Right kidney (tissue), 1 donor: ENCODE data around the gene CHCT1.
"Not testable (repeated sequence)": the region's sequence is repeated elsewhere in the genome, so short reads cannot be mapped to it uniquely, and the experiment has no call there.

Source experiments
- DNase-seq: peaks from one replicate; pipeline ENCODE4 v3.0.0-alpha.2; 2016

CHCT1 gene

DNA sequence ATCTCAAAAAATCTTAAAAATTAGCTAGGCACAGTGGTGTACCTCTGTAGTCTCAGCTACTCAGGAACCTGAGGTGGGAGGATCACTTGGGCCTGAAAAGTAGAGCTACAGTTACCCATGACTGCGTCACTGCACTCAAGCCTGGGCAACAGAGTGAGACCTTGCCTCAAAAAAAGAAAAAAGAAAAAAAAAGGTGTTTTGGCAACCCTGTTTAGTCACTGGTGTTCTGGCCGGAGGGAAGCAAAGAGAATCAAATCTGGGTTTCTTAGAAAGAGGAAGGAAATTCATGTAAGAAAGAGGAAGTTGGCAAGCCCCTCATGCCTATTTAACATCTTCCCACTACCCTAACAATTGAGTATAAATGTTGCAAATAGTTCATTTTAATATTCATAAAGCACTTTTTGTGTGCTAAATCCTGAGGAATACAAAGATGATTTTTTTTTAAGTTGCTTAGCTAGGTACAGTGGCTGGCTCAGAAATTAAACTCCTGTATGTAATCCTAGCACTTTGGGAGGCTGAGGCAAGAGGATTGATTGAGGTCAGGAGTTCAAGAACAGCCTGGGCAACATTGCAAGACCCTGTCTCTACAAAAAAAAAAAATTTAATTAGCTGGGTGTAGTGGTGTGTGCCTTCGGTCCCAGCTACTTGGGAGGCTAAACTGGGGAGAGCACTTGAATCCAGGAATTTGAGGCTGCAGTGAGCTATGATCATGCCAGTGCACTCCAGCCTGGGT, 23.9 kb upstream of the CHCT1 start:
- DNase-seq = no peak

DNA sequence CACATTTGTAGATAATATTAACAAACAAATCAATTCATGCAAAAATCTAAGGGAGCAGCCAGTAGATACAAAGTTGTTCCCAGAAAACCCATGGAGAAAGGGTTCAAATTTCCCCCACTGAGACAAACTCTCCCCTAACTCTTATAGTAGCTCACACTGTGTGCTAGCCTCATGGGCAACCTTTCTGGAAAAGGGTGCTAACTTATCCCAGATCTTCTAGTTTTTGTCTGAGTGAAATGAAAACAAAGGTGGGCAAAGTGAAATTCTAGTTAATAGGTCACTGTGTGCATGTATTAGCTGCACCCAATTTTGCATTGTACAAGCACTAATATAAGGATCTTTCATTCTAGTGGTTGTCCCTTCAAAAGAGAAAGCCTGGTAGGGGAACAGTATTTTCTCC, 20.5 kb upstream of the CHCT1 start:
- DNase-seq = no peak

DNA sequence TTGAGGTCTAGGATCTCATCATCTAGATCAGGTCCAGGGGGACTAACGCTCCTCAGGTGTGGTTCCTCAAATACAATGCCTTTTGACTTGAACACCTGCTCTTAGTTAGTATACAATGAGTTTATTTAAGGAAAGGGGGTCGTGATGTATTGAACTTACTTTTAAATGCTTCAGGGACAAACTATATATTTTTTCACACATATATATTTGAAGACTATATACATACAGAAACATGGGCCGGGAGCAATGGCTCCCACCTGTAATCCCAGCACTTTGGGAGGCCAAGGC, 18.8 kb upstream of the CHCT1 start:
- DNase-seq = no peak

DNA sequence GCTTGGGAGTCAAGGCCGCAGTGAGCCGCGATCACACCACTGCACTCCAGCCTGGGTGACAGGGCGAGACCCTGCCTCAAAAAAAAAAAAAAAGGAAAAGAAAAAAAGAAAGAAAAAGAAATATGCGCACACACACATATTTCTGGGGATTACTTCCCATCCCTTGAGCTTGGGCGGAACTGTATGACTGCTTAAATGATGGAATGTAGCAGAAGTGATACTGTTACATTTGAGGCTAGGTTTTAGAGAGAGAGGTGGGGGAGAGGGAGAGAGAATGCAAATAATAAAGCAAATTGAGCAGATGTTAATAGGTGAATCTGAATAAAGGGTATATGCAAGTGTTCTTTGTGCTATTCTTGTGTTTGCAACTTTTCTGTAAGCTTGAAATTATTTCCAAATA, 18.3 kb upstream of the CHCT1 start:
- no peak for DNase-seq

DNA sequence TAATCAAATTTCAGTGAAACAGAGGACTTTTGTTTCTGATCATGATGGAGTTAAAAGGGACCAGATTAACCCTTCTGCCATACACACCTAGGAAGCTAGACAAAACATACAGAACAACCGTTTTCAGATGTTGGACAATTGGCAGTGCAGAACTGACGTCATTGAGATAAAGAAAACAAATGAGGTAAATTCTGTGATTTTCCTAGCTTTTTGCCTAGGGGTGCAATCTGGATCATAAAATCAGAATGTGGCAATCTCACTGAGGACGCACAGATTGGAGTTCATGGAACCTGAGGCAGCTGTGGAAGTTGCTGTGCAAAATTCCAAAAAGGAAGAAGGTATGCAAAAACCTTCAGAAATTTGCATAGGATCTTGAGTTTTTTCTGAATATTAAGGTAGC, 15.4 kb upstream of the CHCT1 start:
- no peak for DNase-seq

DNA sequence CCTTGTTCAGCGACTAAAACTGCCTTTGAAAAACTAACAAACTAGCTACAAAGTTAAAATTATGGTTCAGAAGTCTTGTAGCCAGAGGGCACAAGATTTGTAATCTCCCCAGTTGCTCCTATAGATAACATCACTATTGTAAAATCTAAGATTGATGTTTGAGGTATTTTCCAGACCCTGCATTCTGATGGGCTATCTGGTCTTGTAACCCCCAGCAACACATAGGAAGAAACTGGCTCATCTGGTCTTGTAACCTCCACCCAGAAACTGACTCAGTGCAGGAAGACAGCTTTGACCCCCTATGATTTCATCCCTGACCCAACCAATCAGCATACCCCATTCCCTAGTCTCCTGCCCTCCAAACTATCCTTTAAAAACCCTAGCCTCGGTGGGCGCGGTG, 12.3 kb upstream of the CHCT1 start:
- DNase-seq = no peak

DNA sequence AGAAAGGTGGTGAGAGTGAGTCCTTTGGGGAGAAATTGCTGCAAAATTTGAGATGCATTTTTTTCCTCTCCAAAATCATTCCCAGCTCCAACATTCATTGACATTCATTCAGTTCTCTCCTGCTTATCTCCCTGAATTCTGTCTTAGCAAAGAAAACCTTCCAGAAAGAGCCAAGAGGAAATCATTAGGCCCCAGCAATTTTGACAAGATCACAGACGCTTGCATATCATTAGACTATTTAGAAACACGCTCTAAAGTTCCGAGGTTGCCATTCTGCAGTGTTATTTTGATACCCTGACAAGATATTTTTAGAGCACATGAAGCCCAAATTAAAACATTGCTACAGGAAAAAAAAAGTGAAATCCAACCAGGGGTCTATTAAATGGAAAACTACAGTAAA, 9.6 kb upstream of the CHCT1 start:
- no peak for DNase-seq

DNA sequence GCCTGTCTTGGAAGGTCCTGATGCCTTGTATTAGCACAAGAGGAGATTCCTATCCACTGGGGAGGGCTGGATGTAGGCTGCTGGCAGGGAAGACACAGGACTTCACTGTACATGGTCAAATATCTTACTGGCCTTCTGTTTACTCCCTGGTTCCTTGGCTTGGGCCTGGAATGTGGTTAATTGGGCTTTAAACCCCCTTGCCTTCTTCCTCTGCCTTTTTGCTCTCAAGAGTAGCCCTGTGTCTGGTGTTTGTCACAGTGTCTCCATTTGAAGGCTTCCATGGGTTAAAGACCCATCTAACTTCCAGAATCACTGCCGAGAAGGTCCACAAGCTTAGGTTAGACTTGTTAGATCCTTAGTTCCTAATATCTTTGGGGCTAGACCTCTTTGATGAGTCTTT, 7.1 kb upstream of the CHCT1 start:
- DNase-seq = no peak

DNA sequence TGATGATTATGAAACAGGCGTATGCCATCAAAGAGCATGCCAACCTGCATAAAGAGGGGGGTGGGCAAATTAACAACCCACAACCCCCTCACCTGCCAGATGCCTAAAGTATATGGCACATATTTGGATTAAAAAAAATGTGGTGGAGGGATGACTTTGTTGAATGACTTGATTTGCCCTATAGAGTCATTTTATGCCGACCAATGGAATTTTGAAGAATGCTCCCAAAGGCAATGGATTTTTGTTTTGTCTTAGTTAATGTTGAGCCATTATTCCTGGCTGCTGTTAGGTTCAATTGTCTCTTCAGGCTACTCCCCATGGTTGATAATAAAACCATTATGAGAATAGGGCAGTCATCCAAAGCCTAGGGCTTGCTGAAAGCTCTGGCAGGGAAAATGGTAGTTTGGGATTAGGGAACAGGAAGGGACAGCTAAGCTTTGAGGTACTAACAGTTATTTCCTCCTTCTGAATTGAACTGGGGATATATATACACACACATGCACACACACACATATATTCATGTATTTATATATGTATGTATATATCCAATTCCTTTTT, 5.8 kb upstream of the CHCT1 start:
- DNase-seq = no peak

DNA sequence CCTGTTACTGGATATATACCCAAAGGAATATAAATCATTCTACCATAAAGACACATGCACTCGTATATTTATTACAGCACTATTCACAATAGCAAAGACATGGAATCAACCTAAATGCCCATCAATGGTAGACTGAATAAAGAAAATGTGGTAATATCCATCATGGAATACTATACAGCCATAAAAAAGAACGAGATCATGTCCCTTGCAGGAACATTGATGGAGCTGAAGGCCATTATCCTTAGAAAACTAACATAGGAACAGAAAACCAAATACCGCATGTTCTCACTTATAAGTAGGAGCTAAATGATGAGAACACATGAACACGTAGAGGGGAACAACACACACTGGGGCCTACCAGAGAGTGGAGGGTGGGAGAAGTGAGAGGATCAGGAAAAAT, 3.3 kb upstream of the CHCT1 start:
- not testable (repeated sequence) for DNase-seq

DNA sequence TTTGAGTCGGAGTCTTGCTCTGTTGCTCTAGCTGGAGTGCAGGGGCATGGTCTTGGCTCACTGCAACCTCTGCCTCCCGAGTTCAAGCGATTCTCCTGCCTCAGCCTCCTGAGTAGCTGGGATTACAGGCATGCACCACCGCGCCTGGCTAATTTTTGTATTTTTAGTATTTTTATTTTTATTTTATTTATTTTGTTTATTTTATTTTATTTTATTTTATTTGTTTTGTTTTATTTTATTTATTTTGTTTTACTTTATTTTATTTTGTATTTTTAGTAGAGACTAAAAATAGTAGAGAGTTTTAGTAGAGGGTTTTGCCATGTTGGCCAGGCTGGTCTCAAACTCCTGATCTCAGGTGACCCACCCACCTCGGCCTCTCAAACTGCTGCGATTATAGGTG, 2.4 kb upstream of the CHCT1 start:
- DNase-seq = not testable (repeated sequence)

DNA sequence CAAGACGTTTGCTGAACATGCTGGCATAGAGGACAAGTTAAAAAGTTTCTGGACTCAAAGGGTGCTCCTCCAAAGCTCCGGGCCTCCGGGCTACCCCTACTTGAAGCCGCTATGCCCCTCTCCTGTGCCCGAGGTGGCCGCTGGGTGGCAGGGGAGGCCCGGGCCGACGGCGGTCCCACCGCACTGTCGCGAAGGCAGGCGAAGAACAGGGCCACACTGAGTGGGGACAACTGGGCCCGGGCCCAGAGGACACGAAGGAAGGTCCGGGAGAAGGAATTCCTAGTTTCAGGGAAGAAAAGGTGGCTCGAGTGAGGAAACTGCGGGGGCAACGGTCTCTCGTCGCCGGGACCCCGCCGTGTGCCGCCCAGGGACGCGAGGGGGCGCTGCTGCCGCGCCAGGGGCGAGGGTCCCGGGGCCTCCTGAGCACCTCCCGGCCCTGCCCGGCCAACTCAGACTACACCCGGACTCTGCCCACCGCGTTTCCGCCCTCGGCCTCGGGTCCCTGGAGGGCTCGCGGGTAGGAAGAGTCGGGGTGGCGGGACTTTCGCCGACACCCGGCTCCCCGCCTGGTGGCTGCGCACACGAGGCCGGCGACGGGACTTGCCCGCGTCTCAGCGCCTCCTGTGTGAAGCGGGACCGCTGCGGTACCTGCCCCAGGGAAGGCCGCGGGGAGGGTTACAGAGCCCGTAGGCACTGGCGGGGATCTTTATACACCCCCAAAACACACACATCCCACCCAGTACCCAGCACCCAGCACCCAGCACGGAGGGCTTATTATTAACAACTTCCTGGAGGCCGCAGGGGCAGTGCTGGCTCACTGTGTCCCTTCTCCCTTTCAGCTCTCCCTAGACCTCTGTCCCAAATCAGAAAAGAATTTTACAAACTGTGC, 772 bp upstream of the CHCT1 start:
- peak; percentile 97 for DNase-seq

DNA sequence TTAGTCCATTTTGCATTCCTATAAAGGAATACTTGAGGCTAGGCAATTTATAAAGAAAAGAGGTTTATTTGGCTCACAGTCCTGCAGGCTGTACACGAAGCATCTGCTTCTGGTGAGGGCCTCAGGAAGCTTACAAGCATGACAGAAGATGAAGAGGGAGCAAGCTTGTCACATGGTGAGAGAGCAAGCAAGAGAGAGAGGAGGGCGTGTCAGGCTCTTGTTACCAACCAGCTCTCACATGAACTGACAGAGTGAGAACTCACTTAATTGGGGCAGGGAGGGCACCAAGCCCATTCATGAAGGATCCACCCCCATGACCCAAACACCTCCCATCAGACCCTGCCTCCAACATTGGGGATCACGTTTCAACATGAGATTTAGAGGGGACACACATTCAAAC, 1.6 kb downstream of the CHCT1 start:
- no peak for DNase-seq

DNA sequence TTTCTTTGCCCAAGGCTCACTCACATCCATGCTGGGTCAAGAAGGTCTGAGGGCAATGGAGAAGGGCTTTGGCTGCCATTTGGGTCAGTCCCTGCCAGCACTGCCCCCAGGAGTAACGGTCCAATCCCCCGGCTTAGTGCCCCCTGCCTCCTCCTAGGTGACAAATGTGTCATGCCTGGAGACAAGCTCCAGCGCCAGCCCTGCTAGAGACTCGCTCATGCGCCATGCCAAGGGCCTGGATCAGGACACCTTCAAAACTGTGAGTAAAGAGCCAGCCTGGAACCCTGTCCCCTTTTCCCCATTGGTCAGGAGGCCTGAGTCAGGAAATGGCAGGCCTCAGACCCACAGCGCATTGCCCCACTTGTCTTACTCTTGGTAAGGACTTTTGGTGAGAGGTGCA, 3.3 kb downstream of the CHCT1 start:
- DNase-seq = no peak

DNA sequence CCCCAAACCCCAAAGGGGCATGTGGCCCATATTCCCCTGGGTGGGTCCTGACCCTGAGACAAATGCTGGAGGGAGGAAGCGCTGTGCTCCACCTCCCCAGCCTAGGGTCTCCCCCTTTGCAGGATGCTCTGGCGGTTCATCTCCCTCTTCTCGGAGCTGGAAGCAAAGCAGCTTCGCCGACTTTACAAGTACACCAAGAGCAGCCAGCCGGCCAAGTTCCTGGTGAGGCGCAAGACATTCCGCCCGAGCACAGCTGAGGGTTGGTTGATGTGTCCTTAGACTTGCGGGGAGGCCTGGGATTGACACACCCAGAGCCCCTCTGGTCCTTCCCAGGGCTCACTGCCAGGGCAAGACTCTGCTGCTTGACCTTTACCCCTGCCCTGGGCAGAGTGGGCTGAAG, 4.3 kb downstream of the CHCT1 start:
- DNase-seq = no peak

DNA sequence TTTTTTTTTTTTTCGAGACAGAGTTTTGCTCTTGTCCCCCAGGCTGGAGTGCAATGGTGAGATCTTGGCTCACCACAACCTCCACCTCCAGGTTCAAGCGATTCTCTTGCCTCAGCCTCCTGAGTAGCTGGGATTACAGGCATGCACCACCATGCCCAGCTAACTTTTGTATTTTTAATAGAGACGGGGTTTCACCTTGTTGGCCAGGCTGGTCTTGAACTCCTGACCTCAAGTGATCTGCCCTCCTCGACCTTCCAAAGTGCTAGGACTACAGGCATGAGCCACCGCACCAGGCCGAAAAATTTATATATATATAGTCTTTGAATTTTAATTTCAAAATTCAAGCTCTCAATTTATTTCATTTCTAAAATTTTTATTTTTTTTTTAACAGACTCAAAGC, 6.2 kb downstream of the CHCT1 start:
- DNase-seq = not testable (repeated sequence)

DNA sequence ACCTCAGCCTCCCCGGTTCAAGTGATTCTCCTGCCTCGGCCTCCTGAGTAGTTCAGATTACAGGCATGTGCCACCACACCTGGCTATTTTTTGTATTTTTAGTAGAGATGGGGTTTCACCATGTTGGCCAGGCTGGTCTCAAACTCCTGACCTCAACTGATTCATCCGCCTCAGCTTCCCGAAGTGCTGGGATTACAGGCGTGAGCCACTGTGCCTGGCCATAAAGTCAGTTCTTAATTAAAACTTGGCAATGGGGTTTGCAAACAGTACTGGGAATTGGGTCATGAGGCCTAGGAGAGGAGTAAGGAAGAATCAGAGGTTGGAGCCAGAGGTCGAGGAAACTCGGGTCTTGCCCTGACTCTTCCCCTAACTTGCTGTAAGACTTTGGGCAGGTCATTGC, 8.3 kb downstream of the CHCT1 start:
- DNase-seq = not testable (repeated sequence)

DNA sequence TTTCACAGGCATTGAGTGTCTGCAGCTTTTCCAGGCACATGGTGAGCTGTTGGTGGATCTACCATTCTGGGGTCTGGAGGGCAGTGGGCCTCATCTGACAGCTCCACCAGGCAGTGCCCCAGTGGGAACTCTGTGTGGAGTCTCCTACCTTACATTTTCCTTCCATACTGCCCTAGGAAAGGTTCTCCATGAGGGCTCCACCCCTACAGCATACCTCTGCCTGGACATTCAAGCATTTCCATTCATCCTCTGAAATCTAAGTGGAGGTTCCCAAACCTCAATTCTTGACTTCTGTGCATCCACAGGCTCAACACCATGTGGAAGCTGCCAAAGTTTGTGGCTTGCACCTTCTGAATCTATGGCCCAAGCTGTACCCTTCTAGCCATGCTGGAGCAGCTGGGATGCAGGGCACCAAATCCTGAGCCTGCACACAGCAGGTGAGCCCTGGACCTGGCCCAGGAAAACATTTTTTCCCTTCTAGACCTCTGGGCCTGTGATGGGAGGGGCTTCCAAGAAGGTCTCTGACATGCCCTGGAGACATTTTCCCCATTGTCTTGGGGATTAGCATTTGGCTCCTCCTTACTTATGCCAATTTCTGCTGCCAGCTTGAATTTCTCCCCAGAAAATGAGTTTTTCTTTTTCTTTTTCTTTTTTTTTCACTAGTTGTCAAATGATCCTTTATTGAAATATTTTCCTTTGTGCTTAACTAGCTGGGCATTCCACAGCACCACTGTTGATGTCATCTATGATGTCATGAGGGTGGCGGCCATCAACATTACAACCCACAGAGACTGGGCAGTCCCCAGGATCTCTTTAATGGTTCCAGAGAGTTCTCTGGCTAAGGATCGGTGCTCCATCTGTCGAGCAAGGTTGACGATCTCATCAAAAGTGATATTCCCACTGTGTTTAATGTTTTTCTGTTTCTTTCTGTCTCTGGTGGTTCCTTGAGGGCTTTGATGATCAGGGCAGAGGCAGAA, 11.0 kb downstream of the CHCT1 start:
- not testable (repeated sequence) for DNase-seq

DNA sequence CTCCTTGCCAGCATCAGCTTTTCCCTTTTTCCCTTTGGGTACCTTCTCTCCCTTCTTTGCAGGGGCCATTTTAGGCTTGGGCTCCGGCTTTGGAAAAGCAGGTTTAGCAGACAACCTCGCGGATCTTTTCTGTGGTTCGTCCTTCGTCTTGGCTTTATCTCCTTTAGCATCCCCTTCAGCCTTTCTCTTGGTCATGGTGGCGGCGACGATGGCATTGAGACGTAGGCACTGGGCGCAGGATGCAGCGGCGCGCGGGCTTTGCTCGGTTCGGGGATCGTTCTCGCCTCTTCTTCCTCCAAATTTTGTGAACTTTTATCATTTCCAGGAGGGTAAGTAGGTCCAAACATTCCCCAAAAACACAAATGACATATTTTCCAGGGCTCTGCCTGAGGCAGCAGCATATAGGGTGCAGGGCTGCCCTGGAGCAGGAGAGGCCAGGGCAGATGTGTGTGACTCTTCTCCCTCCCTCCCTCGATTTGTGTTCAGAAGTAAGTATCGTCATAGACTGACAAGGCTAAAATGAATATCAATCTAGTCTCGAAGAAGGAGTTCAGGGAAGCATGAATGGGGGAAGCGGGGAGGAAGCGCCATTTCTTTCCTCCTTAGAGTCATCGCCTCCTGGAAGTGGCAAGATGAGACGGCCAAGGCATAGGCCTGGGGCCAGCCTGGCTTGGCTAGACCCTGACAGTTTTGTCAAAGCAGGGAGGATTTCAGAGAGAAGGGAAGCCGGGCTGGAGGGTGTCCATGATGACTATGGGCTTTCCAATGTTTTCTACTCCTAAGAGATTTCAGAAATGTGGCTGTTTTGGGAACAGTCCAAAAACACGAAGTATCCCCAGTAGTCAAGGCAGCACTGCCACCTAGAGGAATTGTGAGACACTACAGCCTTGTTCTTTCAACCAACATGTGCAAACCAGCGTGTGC, 13.2 kb downstream of the CHCT1 start:
- DNase-seq = peak; percentile 54

DNA sequence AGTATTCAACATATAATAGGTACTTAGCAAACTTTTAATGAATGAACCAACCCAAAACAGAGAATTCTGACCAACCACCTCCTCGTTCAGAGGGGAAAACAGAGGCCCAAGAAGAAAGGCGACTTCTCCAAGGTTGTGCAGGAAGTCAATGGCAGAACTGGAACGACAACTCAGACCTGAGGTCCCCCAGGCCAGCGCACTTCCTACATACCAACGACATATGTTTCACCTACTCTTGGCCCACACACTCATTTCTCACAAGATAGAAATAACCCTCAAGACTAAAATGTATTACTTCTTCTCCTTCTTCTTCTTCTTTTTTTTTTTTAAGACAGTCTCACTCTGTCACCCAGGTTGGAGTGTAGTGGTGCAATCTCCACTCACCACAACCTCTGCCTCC, 14.4 kb downstream of the CHCT1 start:
- no peak for DNase-seq

DNA sequence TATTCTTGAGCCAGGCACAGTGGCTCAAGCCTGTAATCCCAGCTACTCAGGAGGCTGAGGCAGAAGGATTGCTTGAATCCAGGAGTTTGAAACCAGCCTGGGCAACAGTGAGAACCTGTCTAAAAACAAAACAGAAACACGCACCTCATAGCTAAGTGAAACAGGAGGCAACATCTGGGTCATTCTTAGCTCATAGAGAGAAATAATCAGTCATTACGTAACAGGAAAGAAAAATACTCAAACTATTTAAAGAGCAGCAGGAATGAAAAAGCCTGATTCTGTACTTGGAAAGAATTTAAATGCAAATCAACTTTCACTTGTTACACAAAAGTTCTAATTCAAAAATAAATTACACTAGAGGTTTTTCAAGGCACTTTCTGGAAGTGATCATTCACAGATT, 17.2 kb downstream of the CHCT1 start:
- no peak for DNase-seq
